ENCODE measurements around the gene NSUN7.

Gene NSUN7

GRCh38 chr4:40822420-40823166 lies 72.8 kb downstream of the NSUN7 start:
- no peak for DNase-seq

- no peak for DNase-seq
Observed at GRCh38 chr4:40825014-40825838, 75.5 kb downstream of the NSUN7 start.

- DNase-seq, result no peak
Observed at GRCh38 chr4:40826821-40827220, 77.1 kb downstream of the NSUN7 start.

GRCh38 chr4:40827758-40828157 lies 78.0 kb downstream of the NSUN7 start:
- no peak for DNase-seq

- no peak for DNase-seq
Observed at GRCh38 chr4:40828661-40829060, 78.9 kb downstream of the NSUN7 start.

GRCh38 chr4:40829586-40829985 lies 79.8 kb downstream of the NSUN7 start:
- no peak for DNase-seq

- DNase-seq, result no peak
Observed at GRCh38 chr4:40831146-40831907, 81.6 kb downstream of the NSUN7 start.

- DNase-seq, result no peak
Observed at GRCh38 chr4:40832175-40832574, 82.4 kb downstream of the NSUN7 start.

GRCh38 chr4:40833212-40833611 lies 83.5 kb downstream of the NSUN7 start:
- DNase-seq, result no peak

- peak; percentile 32 for DNase-seq
Observed at GRCh38 chr4:40837094-40837870, 87.5 kb downstream of the NSUN7 start.

- DNase-seq, result no peak
Observed at GRCh38 chr4:40838742-40839141, 89.0 kb downstream of the NSUN7 start.

GRCh38 chr4:40840255-40840984 lies 90.7 kb downstream of the NSUN7 start:
- no peak for DNase-seq

GRCh38 chr4:40840985-40841571 lies 91.3 kb downstream of the NSUN7 start:
- DNase-seq, result no peak

GRCh38 chr4:40842318-40842717 lies 92.6 kb downstream of the NSUN7 start:
- DNase-seq, result peak; percentile 26

- DNase-seq, result no peak
Observed at GRCh38 chr4:40842725-40843423, 93.1 kb downstream of the NSUN7 start.

GRCh38 chr4:40843696-40844095 lies 93.9 kb downstream of the NSUN7 start:
- DNase-seq, result no peak

GRCh38 chr4:40844261-40844660 lies 94.5 kb downstream of the NSUN7 start:
- no peak for DNase-seq

- no peak for DNase-seq
Observed at GRCh38 chr4:40845154-40845835, 95.5 kb downstream of the NSUN7 start.

GRCh38 chr4:40846532-40846931 lies 96.8 kb downstream of the NSUN7 start:
- DNase-seq, result no peak

GRCh38 chr4:40848251-40848650 lies 98.5 kb downstream of the NSUN7 start:
- DNase-seq, result no peak

All from NCI-H1105 treated with DMSO at 0.1 percent for 48 hours (cell line).